Limb (tissue), 2 donors: ENCODE data around the gene CCNC.
"Not testable (repeated sequence)": the region's sequence is repeated elsewhere in the genome, so short reads cannot be mapped to it uniquely, and the experiment has no call there.

Source experiments
- DNase-seq, 2 donors: peaks; one replicate each; pipeline ENCODE4 v3.0.0-alpha.2; 2016; ENCODE audit errors: extremely low spot score in 2 of 2

CCNC gene

DNA sequence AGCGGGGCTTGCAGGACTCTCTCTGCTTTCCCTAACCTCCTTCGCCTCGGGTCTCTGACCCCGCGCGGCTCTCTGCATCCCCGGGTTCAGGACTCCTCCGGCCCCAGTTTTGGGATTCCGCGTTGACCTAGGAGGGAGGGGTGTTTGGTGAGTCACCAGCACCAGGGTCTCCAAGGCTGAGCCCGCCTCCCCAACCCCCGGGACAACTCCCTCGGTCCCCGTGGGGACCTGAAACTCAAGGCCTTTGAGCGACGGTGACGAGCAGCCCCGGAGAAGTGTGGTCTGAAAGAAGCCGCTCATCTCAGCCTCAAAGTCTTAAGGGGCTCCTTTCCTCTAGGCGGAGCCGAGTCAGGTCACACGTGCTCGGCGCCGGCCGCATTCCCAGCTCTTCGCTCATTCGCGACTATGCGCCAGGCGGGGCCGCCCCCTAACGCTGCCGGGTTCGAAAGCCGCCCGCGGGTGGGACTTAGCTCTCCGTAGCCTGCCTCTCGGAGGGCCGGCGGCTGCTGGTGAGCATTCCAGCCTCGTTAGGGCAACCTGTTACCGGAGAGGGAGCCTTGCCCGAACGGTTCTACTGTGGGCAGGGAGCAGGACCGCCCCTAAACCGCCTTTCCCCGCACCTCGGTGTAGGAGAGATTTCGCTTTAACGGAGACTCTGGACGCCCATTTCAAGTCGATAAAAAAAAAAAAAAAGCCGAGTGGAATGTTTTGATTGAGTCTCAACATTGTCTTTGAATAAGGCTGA lies 35.1 kb upstream of the CCNC start:
- DNase-seq, result peak in 1 of 2 donors; percentile 77

DNA sequence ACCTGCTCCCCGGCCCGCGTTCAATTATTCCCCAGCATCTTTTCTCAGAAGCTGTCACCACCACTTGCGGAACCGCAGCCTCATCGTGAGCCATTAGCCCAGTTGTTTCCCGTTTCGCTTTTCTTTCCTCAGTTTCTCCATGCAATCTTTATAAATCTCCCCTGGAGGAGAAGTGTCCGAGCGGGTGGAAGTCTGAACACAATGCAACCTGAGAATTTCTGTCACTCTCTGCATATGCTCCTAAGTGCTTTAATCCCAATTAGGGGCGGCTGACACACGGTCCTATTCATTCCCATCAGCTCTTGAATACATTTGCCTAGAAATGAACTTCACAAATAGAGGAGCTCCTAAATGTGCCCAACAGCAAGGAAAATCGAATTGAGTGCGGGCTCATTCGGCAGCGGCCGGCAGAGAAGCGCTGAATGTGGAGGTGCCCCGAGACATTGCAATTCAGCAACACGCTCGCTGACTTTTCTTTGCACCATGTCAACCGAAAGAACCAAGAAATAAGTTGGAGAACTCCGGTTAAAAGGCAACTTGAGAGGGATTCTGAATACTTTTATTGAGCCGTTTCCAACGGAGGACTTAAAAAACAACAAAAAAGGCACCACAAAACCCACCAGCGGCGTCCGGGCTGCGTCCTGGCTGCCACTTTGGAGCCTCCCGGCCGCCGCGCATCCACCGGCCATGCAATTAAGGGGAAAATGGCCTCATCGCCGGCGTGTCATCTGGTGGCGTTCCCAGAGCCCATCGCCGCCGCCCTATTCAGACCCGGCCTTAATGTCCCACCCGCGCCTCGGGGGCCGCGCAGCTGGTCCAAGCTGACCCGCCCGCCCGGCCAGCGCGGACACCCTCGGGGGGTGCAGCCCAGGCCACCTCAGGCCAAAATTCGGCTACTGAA lies 34.3 kb upstream of the CCNC start:
- DNase-seq, result peak in 1 of 2 donors; percentile 51

DNA sequence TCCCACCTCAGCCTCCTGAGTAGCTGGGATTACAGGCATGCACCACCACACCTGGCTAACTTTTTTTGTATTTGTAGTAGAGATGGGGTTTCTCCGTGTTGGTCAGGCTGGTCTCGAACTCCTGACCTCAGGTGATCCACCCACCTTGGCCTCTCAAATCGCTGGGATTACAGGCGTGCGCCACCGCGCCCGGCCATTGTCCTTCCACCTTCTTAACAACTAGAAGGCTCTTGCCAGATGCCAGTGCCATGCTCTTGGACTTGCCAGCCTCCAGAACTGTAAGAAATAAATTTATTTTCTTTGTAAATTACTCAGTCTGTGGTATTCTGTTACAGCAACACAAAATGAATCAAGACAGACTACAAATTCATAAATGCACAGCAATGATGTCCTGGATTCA lies 26.2 kb upstream of the CCNC start:
- not testable (repeated sequence) for DNase-seq

DNA sequence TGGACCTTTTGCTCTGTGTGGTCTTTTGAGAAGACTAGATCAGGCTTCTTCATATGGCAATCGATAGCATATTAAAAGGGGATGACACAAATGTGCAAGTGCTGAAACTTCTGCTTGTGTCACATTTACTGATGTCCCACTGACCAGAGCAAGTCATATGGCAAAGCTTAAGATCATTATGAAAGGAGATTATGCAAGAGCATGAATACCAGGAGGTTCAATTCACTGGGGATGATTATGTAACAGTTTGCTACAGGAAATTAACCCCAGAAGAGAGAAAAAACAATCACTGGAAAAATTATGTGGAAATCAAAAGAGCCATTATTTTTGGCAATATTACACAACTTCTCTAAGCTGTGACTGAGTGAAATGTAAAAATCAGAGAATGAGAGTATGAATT lies 24.4 kb upstream of the CCNC start:
- no peak for DNase-seq

DNA sequence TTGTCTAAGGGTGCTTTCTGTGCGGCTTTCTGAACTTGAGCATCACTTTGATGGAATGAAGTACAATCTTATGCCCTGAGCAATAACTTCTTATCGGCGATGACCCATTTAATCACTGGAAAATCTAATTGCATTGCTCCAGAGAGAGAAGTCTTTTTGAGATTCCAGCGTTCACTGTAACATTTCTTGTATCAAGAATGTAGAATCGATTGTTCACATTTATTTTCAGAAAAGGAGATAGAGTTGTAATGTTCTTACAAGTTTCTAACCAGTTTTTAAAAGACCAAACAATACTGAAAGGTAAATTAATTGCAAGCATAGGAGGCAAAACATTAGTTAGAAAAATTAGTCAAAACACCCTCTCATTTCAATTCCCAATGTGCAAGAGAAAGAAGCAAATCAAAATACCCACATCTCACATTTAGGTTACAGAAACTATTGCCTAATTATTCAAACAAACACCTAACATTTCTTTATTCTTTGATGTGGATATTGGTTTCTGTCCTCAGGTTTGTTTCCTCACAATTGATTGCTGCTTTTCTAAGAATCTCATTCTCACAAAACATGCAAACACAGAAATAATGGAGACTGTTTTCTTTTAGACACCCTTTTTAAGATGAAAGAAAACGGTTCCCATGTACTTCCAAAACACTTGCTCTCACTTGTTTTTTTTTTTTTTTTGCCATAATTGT lies 23.4 kb upstream of the CCNC start:
- DNase-seq, result no peak

DNA sequence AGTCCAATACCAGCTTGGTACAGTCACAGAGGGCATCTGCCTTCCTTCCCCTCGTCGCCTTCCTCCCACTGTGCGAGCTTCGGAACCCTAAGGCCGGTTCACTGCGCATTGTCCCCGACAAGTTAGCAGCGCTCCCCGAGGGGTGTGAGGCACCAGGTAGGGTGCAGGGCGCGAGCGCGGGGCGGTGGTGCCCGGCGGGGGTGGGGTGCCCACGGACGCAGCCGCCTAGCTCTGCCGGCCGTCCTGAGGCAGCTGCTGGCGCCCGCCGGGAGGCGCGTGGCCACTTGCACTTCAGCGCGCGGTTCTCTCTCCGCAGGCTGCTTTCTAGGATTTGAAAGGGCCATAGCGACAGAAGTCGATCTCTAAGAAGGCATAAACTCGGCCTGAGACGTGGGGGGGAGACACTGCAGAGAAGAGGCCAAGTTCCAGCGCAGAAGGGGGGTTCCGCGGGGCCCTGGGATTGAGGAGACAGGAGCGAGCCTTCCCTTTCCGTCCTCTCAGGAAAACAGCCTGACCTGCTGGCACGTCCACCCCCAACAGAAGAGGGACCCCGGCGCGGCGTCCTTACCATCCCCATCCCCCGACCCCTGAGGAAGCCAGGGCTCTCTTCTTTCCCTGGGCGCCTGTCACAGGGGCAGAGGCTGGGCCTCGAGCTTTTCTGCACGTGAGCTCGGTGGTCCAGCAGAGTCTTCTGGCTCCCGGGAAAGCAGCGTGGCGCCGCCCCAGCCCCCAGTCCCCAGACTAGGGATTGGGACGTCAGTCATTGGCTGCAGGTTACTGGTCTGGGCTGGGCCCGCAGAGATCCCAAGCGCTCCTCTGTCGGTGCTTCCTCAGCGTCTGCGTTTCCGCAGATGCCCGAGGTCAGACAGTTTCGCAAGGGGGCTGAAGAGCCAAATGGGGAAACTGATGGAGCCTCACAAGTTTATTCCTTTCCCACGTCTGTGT lies 22.5 kb upstream of the CCNC start:
- DNase-seq, result peak in 1 of 2 donors; percentile 54

DNA sequence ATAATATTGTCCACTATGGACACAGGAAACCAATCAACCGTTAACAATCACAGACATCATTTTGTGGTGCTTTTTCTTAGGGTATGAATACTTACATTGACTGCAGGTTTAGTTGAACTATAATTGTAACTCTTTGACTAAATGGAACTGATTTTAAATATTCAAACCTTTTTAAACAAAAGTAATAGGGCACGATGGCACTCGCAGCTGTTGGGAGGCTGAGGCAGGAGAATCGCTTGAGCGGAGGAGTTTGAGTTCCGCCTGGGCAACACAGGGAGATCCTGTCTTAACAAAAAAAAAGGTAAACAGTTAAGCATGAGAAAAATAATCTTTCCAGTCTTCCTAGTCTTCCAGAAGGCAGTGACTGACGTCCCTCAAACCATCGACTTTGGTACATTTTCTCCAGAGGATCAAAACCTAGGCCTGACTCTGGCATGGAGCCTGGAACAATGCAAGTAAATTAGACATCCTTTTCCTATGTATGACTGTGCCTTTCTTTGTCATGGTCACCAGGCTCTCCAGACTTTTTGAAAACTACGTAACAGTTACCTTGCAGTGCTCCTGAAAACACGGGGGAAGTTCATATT lies 21.5 kb upstream of the CCNC start:
- DNase-seq, result no peak

DNA sequence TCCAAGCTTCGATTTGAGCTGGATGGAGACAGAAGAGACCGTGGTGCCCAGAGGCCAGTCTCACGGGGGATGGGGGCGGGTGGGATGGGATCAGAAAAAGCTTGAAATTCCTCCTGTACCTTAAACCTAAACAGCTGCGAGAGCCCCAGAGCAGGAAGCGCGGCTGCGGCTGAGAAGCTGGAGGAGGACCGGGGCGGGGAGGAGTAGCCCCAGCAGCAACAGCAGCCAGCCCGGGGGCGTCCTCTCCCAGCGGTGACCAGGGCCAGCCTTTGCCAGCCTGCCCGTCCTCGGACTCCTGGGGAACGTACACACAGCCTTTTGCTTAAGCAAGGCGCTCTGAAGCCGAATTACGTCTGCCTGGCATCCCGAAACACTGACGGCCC lies 20.8 kb upstream of the CCNC start:
- DNase-seq, result peak in 1 of 2 donors; percentile 70

DNA sequence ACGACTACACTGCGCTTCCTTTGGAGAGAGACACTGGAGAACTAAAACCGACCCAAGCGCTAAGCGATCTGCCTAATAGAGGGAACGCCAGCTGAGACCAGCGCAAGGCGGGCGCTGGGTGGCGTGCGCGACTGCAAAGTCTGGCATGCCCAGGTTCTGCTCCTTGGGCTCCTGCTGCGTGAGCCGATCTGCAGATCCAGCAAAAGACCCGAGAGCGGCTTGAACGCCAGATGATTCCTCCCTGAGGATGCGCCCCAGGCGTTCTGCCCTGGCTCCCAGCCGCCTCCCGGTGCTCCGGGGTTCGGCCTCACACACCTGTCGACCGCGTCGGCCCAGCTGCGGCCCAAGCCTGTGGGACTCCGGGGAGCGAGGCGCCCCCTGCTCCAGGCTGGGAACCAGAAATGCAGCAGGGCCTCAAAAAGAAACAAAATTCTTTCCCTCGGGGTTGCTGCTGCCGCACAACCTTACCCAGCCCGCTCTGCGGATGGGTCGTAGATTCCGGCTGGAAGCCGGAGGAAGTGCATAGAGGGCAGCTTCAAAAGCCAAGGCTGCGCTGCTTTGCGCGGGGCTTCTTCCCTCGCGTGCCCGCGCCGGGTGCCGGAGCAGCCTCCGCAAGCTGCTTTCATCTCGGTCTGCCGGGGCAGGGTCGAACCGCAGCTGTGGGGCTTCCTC lies 20.3 kb upstream of the CCNC start:
- DNase-seq, result peak; percentile 51 to 84

DNA sequence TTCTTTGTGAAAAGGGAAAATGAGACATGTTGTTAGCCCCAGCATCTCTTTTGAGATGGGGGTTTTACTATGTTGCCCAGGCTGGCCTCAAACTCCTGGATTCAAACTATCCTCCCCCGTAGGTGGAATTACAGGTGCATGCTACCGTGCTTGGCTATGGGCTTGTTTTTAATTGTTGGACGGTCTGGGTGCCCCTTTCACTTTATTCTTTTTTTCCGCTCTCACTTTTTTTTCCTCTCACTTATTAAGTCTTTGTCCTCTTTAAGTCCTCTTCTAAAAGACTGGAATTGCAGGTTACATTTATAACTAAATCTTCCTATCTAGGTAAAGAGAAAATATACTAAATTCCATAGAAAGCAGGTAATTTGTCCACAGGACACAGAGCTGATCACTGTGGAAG lies 19.3 kb upstream of the CCNC start:
- no peak for DNase-seq

DNA sequence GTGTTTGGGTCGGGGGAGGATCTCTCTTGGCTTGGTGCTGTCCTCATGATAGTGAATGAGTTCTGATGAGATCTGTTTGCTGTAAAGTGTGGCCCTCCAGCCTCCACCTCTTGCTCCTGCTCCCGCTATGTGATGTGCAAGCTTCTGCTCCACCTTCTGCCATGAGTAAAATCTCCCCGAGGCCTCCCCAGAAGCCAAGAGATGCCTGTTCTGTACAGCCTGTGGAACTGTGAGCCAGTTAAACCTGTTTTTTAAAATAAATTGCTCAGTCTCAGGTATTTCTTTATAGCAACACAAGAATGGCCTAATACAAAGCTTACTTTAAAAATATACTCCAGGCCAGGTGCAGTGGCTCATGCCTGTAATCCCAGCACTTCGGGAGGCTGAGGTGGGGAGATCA lies 11.3 kb upstream of the CCNC start:
- no peak for DNase-seq

DNA sequence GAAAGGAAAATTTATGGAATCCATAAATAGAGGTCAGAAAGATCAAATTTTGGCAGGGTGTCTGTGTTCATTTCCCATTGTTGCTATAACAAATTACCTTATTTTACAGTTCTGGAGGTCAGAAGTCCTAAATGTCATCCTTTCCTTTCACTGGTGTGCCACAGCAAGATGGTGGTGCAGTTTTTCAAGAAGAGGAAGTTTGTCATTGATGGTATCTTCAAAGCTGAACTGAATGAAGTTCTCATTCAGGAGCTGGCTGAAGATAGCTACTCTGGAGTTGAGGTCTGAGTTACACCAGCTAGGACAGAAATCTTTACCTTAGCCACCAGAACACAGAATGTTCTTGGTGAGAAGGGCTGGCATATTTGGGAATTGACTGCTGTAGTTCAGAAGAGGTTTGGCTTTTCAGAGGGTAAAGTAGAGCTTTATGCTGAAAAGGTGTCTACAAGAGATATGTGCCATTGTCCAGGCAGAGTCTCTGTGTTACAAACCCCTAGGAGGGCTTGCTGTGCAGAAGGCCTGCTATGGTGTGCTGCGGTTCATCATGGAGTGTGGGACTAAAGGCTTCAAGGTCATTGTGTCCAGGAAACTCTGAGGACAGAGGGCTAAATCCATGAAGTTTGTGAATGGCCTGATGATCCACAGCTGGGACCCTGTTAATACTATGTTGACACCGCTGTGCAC lies 7.2 kb upstream of the CCNC start:
- DNase-seq, result no peak

DNA sequence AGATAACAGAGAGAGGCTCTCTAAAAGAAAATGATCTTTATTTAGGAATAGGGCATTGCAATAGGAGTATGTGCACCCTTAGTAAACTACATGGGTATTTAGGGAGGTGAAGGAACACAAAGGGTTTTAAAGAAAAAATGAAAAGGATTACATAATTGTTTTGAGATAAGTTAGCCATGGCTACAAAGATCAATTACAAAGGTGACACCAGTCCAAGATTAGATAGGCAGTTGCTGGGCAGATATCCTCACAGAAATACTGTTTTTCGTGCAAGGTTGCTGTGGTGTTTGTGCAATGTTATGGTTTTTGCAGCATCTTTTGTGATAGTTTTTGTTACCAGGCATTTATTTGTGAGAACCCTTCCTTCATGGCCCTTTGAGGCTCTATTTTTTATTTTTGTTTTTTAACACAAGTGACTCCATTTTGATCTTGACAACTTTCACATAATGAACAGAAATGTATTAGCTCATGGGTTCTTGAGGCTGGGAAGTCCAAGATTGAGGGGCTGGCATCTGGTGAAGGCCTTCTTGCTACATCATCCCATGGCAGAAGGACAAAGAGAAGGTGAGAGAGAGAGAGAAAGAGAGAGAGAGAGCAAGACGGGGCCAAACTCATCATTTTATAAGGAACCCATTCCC lies 5.6 kb upstream of the CCNC start:
- DNase-seq, result no peak

DNA sequence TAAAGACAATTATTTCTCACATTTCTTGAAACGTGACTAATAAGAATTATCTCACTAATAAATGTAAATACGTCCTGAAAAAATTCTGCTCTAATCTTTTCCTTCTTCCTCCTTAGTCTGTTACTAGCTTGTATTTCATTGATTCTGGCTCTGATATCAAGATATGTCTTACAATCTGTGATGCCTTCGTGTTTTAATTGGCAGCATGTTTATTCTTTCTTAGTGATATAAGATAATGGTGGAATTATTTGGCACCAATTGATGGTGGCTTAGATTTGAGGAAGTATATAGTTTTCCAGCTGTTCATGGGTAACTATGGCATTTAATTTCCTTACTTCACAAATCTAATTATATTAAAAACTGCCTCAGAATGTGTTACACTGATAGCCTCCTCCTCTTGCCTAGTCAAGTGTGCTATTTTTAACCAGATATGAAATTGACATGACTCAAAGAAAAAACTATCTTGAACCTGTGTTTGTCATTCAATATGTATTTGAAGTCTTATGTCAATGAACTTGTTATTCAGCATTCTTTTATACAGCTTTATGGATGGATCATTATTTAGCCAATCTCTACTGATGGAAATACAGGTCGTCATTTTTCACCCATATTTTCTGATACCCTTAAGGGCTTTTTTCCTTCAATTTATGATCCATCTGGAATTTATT lies 5.3 kb downstream of the CCNC start:
- no peak for DNase-seq

DNA sequence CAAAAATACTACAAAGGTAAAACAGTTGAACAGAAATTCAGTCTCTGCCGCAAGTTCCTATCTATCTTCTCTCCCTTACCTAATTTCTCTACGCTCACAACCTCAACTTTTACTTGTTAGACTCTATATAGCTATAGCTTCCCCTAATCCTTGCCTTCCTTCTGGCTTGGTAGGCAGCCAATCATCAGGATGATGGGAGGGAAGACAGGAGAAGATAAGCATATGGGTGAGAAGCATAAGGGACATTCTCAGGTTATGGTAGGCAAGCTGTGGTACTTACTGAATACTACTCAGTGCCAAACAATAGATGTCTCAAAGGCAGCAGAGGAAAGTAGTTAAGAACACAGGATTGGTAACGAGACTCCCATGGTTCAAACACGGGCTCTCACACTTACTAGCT lies 7.8 kb downstream of the CCNC start:
- no peak for DNase-seq

DNA sequence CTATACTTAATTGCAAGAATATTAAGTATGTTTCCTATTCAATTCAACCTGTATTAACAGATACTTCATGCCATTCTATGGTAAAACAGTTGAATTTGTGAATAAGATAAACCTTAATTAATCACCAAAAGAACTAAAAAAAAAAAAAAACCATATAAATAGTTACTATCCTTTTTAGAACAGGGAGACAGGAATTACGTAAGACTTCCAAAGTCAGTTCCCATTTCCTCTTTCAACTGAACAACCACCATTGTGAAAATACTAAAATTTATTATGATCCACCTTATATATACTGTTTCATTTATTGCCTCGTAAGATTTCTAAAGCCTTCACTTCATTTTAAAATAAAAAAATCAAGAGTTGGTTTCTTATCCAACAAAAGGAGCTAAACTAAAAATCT lies 9.4 kb downstream of the CCNC start:
- no peak for DNase-seq

DNA sequence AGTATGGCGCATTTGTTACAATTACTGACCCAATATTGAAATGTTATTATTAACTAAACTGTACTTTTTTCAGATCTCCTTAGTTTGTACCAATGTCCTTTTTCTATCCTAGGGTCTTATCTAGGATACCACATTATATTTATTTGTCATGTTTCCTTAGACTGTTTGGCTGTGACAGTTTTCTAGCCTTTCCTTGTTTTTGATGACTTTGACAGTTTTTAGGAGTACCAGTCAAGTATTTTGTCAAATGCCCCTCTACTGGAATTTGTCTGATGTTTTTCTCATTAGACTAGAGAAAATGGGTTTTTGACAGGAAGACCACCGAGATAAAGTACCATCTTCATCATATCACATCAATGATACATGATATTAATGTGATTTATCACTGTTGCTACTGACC lies 14.6 kb downstream of the CCNC start:
- no peak for DNase-seq

DNA sequence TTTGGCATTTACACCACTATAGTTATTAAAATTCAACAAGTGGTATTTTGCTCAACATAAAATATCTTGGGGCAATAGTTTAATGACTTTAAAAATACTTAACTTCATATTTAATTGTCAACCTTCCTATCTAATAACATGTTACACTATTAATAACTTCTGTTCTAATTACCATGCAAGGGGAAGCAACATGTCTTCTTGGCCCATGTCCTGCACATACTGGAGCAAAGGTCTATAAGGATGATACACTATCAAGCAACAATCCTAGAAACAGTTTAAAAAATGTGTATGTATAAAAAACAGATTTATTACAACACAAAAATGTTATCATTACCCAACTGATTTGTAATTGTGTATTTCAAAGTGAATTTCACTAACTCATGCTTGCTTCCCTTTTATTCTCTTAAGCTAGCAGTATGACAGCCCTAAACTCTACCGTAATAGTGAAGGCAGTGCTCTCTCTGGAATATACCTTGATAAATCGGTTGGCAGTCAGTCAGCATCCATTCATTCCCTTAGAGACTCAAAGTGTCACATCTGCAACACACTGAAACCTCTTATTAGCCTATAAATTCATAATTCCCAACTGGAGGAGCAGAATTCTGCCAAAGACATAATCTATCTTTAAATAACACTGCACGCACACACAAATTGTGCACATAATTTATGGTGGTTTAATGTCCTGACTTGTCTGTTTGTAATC lies 18.3 kb downstream of the CCNC start:
- DNase-seq, result no peak
